ENCODE data around the gene CAPZA1.

DNA sequence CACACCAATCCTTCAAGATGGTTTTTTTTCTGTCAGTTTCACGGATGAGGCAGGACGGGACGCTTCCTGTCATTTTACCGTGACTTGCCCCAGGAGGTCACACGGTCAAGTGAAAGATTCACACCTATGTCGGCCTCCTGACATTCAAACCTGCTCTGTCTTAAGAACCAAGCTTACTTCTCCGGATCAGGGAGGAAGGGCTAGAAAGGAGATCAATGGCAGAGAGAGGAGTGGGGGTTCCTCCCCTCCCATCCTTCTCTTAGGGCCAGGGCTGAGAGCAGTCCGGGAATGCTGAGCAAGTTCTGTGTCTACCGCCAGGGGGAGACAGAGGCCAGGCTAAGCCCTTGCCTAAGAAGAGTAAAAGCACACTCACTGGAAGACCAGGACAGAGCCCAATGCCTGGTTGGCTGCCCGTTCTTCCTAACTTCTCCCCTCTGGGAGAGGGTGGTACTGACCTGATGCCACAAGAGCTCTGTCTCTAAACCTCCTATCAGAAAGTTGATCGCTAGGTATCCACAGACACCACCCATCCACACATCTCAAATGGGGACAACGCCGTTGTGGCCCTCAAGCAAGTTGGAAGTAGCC is 96.6 kb downstream of the CAPZA1 start:
- TF ChIP-seq EP300 (IDR thresholded peaks at IDR 0.05), result no peak
- TF ChIP-seq, protein P1, sequence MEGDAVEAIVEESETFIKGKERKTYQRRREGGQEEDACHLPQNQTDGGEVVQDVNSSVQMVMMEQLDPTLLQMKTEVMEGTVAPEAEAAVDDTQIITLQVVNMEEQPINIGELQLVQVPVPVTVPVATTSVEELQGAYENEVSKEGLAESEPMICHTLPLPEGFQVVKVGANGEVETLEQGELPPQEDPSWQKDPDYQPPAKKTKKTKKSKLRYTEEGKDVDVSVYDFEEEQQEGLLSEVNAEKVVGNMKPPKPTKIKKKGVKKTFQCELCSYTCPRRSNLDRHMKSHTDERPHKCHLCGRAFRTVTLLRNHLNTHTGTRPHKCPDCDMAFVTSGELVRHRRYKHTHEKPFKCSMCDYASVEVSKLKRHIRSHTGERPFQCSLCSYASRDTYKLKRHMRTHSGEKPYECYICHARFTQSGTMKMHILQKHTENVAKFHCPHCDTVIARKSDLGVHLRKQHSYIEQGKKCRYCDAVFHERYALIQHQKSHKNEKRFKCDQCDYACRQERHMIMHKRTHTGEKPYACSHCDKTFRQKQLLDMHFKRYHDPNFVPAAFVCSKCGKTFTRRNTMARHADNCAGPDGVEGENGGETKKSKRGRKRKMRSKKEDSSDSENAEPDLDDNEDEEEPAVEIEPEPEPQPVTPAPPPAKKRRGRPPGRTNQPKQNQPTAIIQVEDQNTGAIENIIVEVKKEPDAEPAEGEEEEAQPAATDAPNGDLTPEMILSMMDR (IDR thresholded peaks at IDR 0.05), result peak; percentile 91 to 95 (median 94)
- no peak for TF ChIP-seq POLR2AphosphoS5 (IDR thresholded peaks at IDR 0.05)
- no peak for TF ChIP-seq POLR2A (IDR thresholded peaks at IDR 0.05)
